ENCODE data around the gene RGS3. TPM values are rescaled to one million over a fixed set of nuclear protein-coding genes. Genes with fewer than 3 reads are reported as not detected.

Gene RGS3
- total RNA-seq, 1 donor, result 77.4 TPM

DNA sequence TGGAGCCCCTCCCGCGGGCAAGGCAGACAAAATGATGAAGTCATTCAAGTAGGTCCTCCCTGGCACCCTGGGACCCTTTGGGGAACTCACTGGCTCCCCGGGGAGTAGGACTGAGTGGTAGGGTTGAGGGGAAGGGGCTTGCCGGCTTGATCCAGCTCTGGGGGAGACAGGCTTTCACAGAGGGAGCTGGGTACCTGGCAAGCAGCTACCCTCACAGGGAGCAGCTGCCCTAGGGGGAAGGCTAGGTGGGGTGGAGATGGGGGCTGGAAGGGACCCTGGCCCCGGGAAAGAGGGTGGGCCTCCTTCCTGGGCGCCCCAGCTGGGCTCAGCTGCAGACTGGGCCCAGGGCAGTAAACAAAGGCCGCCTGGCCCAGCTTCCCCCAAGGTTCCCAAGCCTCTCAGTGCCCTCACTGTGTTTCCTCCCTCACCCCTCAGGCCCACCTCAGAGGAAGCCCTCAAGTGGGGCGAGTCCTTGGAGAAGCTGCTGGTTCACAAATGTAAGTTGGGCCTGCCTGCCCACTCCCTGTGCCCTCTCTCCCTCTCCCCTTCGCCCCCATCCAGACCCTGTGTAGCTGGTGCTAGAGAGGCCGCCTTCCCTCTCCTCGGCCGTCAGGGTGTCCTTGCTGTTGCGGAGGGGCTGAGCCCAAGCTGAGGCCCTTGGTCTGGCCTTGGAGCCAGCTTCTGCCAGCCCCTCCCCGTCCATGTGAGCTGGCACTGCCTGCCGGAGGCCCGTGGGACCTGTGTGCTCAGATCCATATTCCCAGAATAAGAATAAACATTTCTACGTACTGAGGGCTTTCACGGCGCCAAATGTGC is 131.2 kb downstream of the RGS3 start:
- Histone ChIP-seq H4K20me1 (ENCODE audit: insufficient read depth, low read length) (peaks cover 48% of the 10 kb centered on the region), H3K79me2 (ENCODE audit: insufficient read depth, low read length) (peaks cover 48% of the 10 kb centered on the region)
- TF ChIP-seq, protein P1, sequence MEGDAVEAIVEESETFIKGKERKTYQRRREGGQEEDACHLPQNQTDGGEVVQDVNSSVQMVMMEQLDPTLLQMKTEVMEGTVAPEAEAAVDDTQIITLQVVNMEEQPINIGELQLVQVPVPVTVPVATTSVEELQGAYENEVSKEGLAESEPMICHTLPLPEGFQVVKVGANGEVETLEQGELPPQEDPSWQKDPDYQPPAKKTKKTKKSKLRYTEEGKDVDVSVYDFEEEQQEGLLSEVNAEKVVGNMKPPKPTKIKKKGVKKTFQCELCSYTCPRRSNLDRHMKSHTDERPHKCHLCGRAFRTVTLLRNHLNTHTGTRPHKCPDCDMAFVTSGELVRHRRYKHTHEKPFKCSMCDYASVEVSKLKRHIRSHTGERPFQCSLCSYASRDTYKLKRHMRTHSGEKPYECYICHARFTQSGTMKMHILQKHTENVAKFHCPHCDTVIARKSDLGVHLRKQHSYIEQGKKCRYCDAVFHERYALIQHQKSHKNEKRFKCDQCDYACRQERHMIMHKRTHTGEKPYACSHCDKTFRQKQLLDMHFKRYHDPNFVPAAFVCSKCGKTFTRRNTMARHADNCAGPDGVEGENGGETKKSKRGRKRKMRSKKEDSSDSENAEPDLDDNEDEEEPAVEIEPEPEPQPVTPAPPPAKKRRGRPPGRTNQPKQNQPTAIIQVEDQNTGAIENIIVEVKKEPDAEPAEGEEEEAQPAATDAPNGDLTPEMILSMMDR (IDR thresholded peaks at IDR 0.05; ENCODE audit: extremely low read depth, low read depth, low read length), result no peak

GRCh38 chr9:113596616-113597320 is 133.2 kb downstream of the RGS3 start:
- H3K79me2 ChIP-seq (ENCODE audit: insufficient read depth, low read length), result peaks cover 48% of the 10 kb centered on the region

More for the DNA sequence above, 131.2 kb downstream of the RGS3 start:
- H2AFZ ChIP-seq (ENCODE audit: low read length), result no peak overlapping the region
- H3K27me3 ChIP-seq (ENCODE audit: insufficient read depth, low read length), result no peaks in the 10 kb centered on the region
- H3K9me3 ChIP-seq (ENCODE audit: low read depth, low read length), result no peaks in the 10 kb centered on the region
- peaks cover 27% of the 10 kb centered on the region for H3K36me3 ChIP-seq (ENCODE audit: insufficient read depth, low read length)
- peak overlapping the region; percentile 94 for H3K4me3 ChIP-seq (ENCODE audit: insufficient read depth, low read length)
- H3K4me1 ChIP-seq (ENCODE audit: insufficient read depth, low read length), result peaks cover 54% of the 10 kb centered on the region
- H3K27ac ChIP-seq (ENCODE audit: low read depth, low read length), result peak overlapping the region; percentile 89
- H3K4me2 ChIP-seq (ENCODE audit: insufficient read depth, low read length), result peak overlapping the region; percentile 88
- peak; percentile 63 for DNase-seq (ENCODE audit: insufficient read length, low spot score, missing footprints)

DNA sequence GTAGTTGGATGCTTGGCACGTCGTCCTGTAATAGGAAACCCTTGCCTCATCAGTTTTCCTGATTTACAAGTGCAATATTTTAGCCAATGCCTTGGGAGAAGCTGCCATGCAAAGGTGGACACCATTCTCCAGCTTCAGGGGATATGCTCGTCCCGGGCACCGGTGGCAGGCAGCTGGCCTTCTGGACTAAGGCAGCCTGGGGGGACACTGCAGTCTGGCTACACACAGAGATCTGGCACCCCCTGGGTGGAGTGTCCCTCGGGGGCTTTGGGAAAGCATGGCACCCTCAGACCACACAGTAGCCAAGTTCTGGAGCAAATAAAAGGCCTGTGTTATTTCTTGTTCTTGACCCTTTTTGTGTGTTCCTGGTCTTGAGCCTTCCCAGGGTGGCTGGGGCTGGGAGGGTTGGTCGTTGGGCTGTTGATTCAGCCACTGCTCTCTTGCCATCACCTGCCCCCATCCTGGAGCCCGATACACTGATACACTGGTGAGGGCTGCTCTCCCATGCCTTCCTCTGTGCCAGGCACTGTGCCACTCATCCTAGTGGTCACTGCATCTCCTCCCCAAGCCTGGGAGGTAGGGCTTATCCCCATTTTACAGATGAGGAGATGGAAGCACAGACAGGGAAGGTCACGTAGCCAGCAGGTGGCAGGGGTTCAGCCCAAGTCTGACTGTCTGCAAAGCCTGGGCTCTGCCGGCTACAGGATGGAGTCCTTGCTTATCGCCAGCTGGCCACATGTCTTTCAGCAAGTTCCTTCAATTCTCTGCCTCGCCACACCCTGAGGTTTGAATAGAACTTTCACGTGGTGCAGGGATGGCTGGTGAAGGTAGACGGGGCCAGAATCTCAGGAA is 134.1 kb downstream of the RGS3 start:
- Histone ChIP-seq H3K4me3 (ENCODE audit: insufficient read depth, low read length) (peak overlapping the region; percentile 94), H3K4me1 (ENCODE audit: insufficient read depth, low read length) (peaks cover 80% of the 10 kb centered on the region), H3K27ac (ENCODE audit: low read depth, low read length) (peak overlapping the region; percentile 89), H3K4me2 (ENCODE audit: insufficient read depth, low read length) (peak overlapping the region; percentile 88), H3K9me3 (ENCODE audit: low read depth, low read length) (no peaks in the 10 kb centered on the region), H3K27me3 (ENCODE audit: insufficient read depth, low read length) (no peaks in the 10 kb centered on the region), H4K20me1 (ENCODE audit: insufficient read depth, low read length) (peaks cover 45% of the 10 kb centered on the region), H2AFZ (ENCODE audit: low read length) (no peak overlapping the region), H3K79me2 (ENCODE audit: insufficient read depth, low read length) (peaks cover 48% of the 10 kb centered on the region), H3K36me3 (ENCODE audit: insufficient read depth, low read length) (peaks cover 27% of the 10 kb centered on the region)
- TF ChIP-seq, protein P1 (IDR thresholded peaks at IDR 0.05; ENCODE audit: extremely low read depth, low read depth, low read length), result no peak
- peak; percentile 71 for DNase-seq (ENCODE audit: insufficient read length, low spot score, missing footprints)

More at GRCh38 chr9:113596616-113597320, 133.2 kb downstream of the RGS3 start:
- H3K4me2 ChIP-seq (ENCODE audit: insufficient read depth, low read length), result peak overlapping the region; percentile 88
- peak overlapping the region; percentile 89 for H3K27ac ChIP-seq (ENCODE audit: low read depth, low read length)
- DNase-seq (ENCODE audit: insufficient read length, low spot score, missing footprints), result peak; percentile 49
- peaks cover 74% of the 10 kb centered on the region for H3K4me1 ChIP-seq (ENCODE audit: insufficient read depth, low read length)
- H4K20me1 ChIP-seq (ENCODE audit: insufficient read depth, low read length), result peaks cover 48% of the 10 kb centered on the region
- TF ChIP-seq, protein P1 (IDR thresholded peaks at IDR 0.05; ENCODE audit: extremely low read depth, low read depth, low read length), result no peak
- no peak overlapping the region for H2AFZ ChIP-seq (ENCODE audit: low read length)
- H3K27me3 ChIP-seq (ENCODE audit: insufficient read depth, low read length), result no peaks in the 10 kb centered on the region
- peak overlapping the region; percentile 94 for H3K4me3 ChIP-seq (ENCODE audit: insufficient read depth, low read length)
- no peaks in the 10 kb centered on the region for H3K9me3 ChIP-seq (ENCODE audit: low read depth, low read length)
- H3K36me3 ChIP-seq (ENCODE audit: insufficient read depth, low read length), result peaks cover 27% of the 10 kb centered on the region

All from osteoblast (primary cell).